ENCODE data around the gene CLEC1A. TPM values are rescaled to one million over a fixed set of nuclear protein-coding genes. Genes with fewer than 3 reads are reported as not detected.

The CLEC1A gene
- total RNA-seq, 4 donors from 2014 or later = 2.3 to 16.7 (median 7.1) TPM

GRCh38 chr12:10067264-10067663, 31.5 kb downstream of the CLEC1A start:
- TF ChIP-seq CTCF (IDR thresholded peaks at IDR 0.05) = no peak
- no peak for ATAC-seq (ENCODE audit: low FRiP score)
- DNase-seq (ENCODE audit: low spot score) = no peak

- no peak for ATAC-seq (ENCODE audit: low FRiP score)
- no peak for TF ChIP-seq CTCF (IDR thresholded peaks at IDR 0.05)
- no peak for DNase-seq (ENCODE audit: low spot score)
Observed at GRCh38 chr12:10065241-10065640, 33.5 kb downstream of the CLEC1A start.

GRCh38 chr12:10058387-10058786, 40.4 kb downstream of the CLEC1A start:
- TF ChIP-seq CTCF (IDR thresholded peaks at IDR 0.05) = no peak
- ATAC-seq (ENCODE audit: low FRiP score) (no peak), DNase-seq (ENCODE audit: low spot score) (no peak)

- ATAC-seq (ENCODE audit: low FRiP score) = no peak
- DNase-seq (ENCODE audit: low spot score) = no peak
- no peak for TF ChIP-seq CTCF (IDR thresholded peaks at IDR 0.05)
Observed at GRCh38 chr12:10052193-10052913, 46.4 kb downstream of the CLEC1A start.

GRCh38 chr12:10048526-10048925, 50.3 kb downstream of the CLEC1A start:
- ATAC-seq (ENCODE audit: low FRiP score) (no peak), DNase-seq (ENCODE audit: low spot score) (no peak)
- no peak for TF ChIP-seq CTCF (IDR thresholded peaks at IDR 0.05)

GRCh38 chr12:10042167-10042566, 56.6 kb downstream of the CLEC1A start:
- no peak for TF ChIP-seq CTCF (IDR thresholded peaks at IDR 0.05)
- DNase-seq (ENCODE audit: low spot score) = no peak
- ATAC-seq (ENCODE audit: low FRiP score) = no peak
